Measurements from ENCODE around the gene MSH3. TPM values are rescaled to one million over a fixed set of nuclear protein-coding genes. Genes with fewer than 3 reads are reported as not detected.

Gene MSH3
- total and polyA plus RNA-seq, 2 of the 8 experiments (the other 6 are each of a cell fraction or from before 2014, with no cell fraction given): 3.6 to 22.6 TPM

GRCh38 chr5:80763211-80763610 is 108.8 kb downstream of the MSH3 start:
- POLR2A ChIA-PET (ENCODE audit: partially characterized antibody): no interaction called here

More at GRCh38 chr5:80763211-80763610, 108.8 kb downstream of the MSH3 start:
- Histone ChIP-seq H4K5ac (ENCODE audit: insufficient read length, low read depth, low read length) (no peak overlapping the region), H2BK120ac (replicated peaks; ENCODE audit: low read depth, low read length) (no peak overlapping the region), H3K56ac (replicated peaks; ENCODE audit: insufficient read length, low read depth, low read length) (no peak overlapping the region), H3K79me1 (ENCODE audit: low read depth, low read length) (no peaks in the 10 kb centered on the region), H3K36me3 (ENCODE audit: control insufficient read depth in 2 of 4, insufficient read depth in 4 of 4, low read length in 3 of 4) (peaks cover 0 to 2% (median 0%) of the 10 kb centered on the region in 4 experiments; a peak in 1 of 8 replicates), H3K27me3 (replicated peaks in 1 of 4; ENCODE audit: control insufficient read depth in 3 of 4, extremely low read depth in 1 of 4, insufficient read depth in 3 of 4, low read length in 3 of 4) (no peaks in the 10 kb centered on the region), H3K27ac (ENCODE audit: low read depth, low read length) (no peak overlapping the region), H2BK15ac (ENCODE audit: low read length) (no peak overlapping the region), H3K23me2 (ENCODE audit: low read depth, low read length) (no peaks in the 10 kb centered on the region), H2AK5ac (ENCODE audit: low read depth, low read length) (no peak overlapping the region), H2AFZ (ENCODE audit: low read length) (no peak overlapping the region), H2BK12ac (ENCODE audit: low read depth, low read length) (no peak overlapping the region), H2BK20ac (ENCODE audit: low read length) (no peak overlapping the region), H2BK5ac (ENCODE audit: low read depth, low read length) (no peak overlapping the region), H4K20me1 (replicated peaks in 1 of 2; ENCODE audit: control insufficient read depth in 1 of 2, insufficient read depth in 2 of 2, low read length in 2 of 2) (peaks cover 0 to 1% of the 10 kb centered on the region in 2 experiments), H3K4me3 (ENCODE audit: extremely low read depth in 1 of 4, insufficient read depth in 2 of 4, low read depth in 3 of 4, low read length in 4 of 4) (no peak overlapping the region), H3K14ac (ENCODE audit: insufficient read length) (no peak overlapping the region), H3K23ac (ENCODE audit: insufficient read length) (no peak overlapping the region), H4K91ac (replicated peaks; ENCODE audit: insufficient read length, low read length) (no peak overlapping the region), H3K9me3 (ENCODE audit: insufficient read depth in 2 of 2, low read depth in 1 of 2, low read length in 1 of 2) (no peaks in the 10 kb centered on the region), H3K79me2 (ENCODE audit: control insufficient read depth in 1 of 2, insufficient read depth in 2 of 2, low read length in 2 of 2) (no peaks in the 10 kb centered on the region), H4K8ac (ENCODE audit: extremely low read depth, insufficient read depth, low read length) (no peak overlapping the region), H3K4me1 (replicated peaks in 1 of 4; ENCODE audit: control insufficient read depth in 3 of 4, insufficient read depth in 4 of 4, low read length in 3 of 4) (peaks cover 0 to 4% (median 0%) of the 10 kb centered on the region in 4 experiments; a peak in 1 of 7 replicates), H3K4ac (replicated peaks; ENCODE audit: insufficient read length, low read depth, low read length) (no peak overlapping the region), H3K18ac (ENCODE audit: extremely low read depth, low read length) (no peak overlapping the region), H3K4me2 (ENCODE audit: insufficient read depth in 1 of 2, low read depth in 2 of 2, low read length in 2 of 2) (no peak overlapping the region), H3K9ac (replicated peaks in 1 of 4; ENCODE audit: extremely low read depth in 1 of 4, low read depth in 3 of 4, low read length in 3 of 4) (no peak overlapping the region)
- CTCF ChIA-PET (ENCODE audit: partially characterized antibody): interaction anchor here (0.6 kb wide), 1 partner anchor 173 kb away, joined by 3 read pairs; no protein-coding TSS in a partner anchor
- WGBS, 2 experiments (ENCODE audit: extremely low coverage in 1 of 2, insufficient coverage in 1 of 2, insufficient read length in 1 of 2, insufficient replicate concordance in 2 of 2, low coverage in 1 of 2, low lambda C conversion rate in 2 of 2, missing lambda C conversion rate in 1 of 2): 64% methylated on average over 3 of the region's 3 CpGs; no CpG with 5 or more reads in 1 of the 2 experiments
- TF ChIP-seq FOSL1 (IDR thresholded peaks at IDR 0.05; ENCODE audit: insufficient read depth, low read depth, low read length): no peak
- no peak for TF ChIP-seq TEAD4 (IDR thresholded peaks at IDR 0.05; ENCODE audit: low read depth, low read length)
- TF ChIP-seq CHD1 (IDR thresholded peaks at IDR 0.05; ENCODE audit: low read depth, low read length): no peak
- TF ChIP-seq CEBPB (IDR thresholded peaks at IDR 0.05; ENCODE audit: low read depth, low read length): no peak
- TF ChIP-seq RFX5 (IDR thresholded peaks at IDR 0.05; ENCODE audit: borderline replicate concordance, low read depth, low read length): no peak
- no peak for TF ChIP-seq YY1 (IDR thresholded peaks at IDR 0.05; ENCODE audit: low read depth, low read length)
- no peak for TF ChIP-seq POLR2AphosphoS5 (IDR thresholded peaks at IDR 0.05; ENCODE audit: low read depth, low read length)
- no peak for TF ChIP-seq POU5F1 (IDR thresholded peaks at IDR 0.05; ENCODE audit: low read depth, low read length)
- TF ChIP-seq KDM1A (IDR thresholded peaks at IDR 0.05; ENCODE audit: borderline replicate concordance, low read length): no peak
- no peak for TF ChIP-seq JUND (IDR thresholded peaks at IDR 0.05; ENCODE audit: low read length)
- TF ChIP-seq USF2 (IDR thresholded peaks at IDR 0.05; ENCODE audit: low read length): no peak
- TF ChIP-seq CHD2 (IDR thresholded peaks at IDR 0.05; ENCODE audit: low read length): no peak
- DNase-seq (ENCODE audit: low read depth in 1 of 2, low spot score in 2 of 2): no peak
- FAIRE-seq: no peak

Measured in H1 (cell line).